ENCODE results near the gene TAP2.

TAP2 gene

GRCh38 chr6:32865724-32866443 lies 27.3 kb upstream of the TAP2 start:
- H3K36me3 ChIP-seq (replicated peaks), result no peaks in the 10 kb centered on the region
- no peak overlapping the region for H3K4me3 ChIP-seq
- DNase-seq (ENCODE audit: low spot score in 2 of 2), result no peak
- H3K4me1 ChIP-seq, result no peaks in the 10 kb centered on the region
- in situ Hi-C loops (cut with MboI; ENCODE audit: low sequenced_read_pairs), result no loop called here
- peaks cover 33% of the 10 kb centered on the region for H3K27me3 ChIP-seq (ENCODE audit: low read depth)
- H3K9me3 ChIP-seq, result no peaks in the 10 kb centered on the region

GRCh38 chr6:32862725-32863124 lies 24.2 kb upstream of the TAP2 start:
- Histone ChIP-seq H3K36me3 (replicated peaks) (no peaks in the 10 kb centered on the region), H3K4me3 (no peak overlapping the region), H3K4me1 (no peaks in the 10 kb centered on the region), H3K9me3 (no peaks in the 10 kb centered on the region), H3K27me3 (ENCODE audit: low read depth) (peaks cover 29% of the 10 kb centered on the region)
- in situ Hi-C loops (cut with MboI; ENCODE audit: low sequenced_read_pairs), result no loop called here
- no peak for DNase-seq (ENCODE audit: low spot score in 2 of 2)

- DNase-seq (ENCODE audit: low spot score in 2 of 2), result no peak
- in situ Hi-C loops (cut with MboI; ENCODE audit: low sequenced_read_pairs), result no loop called here
These were observed 22.1 kb upstream of the TAP2 start for GRCh38 chr6:32860674-32861073.

GRCh38 chr6:32858194-32858593 lies 19.7 kb upstream of the TAP2 start:
- H3K4me3 ChIP-seq, result no peak overlapping the region
- DNase-seq (ENCODE audit: low spot score in 2 of 2), result no peak
- no peaks in the 10 kb centered on the region for H3K4me1 ChIP-seq
- in situ Hi-C loops (cut with MboI; ENCODE audit: low sequenced_read_pairs), result no loop called here
- H3K27me3 ChIP-seq (ENCODE audit: low read depth), result no peaks in the 10 kb centered on the region; the same call in 1 of the 2 replicates
- H3K36me3 ChIP-seq (replicated peaks), result no peaks in the 10 kb centered on the region
- no peaks in the 10 kb centered on the region for H3K9me3 ChIP-seq

More at GRCh38 chr6:32860674-32861073, 22.1 kb upstream of the TAP2 start:
- no peaks in the 10 kb centered on the region for H3K36me3 ChIP-seq (replicated peaks)
- no peaks in the 10 kb centered on the region for H3K9me3 ChIP-seq
- no peak overlapping the region for H3K4me3 ChIP-seq
- H3K4me1 ChIP-seq, result no peaks in the 10 kb centered on the region
- peaks cover 13% of the 10 kb centered on the region for H3K27me3 ChIP-seq (ENCODE audit: low read depth)

- no peak for DNase-seq (ENCODE audit: low spot score in 2 of 2)
- Histone ChIP-seq H3K27me3 (ENCODE audit: low read depth) (no peaks in the 10 kb centered on the region), H3K4me3 (no peak overlapping the region), H3K4me1 (peaks cover 4% of the 10 kb centered on the region), H3K9me3 (no peaks in the 10 kb centered on the region), H3K36me3 (replicated peaks) (no peaks in the 10 kb centered on the region)
- in situ Hi-C loops (cut with MboI; ENCODE audit: low sequenced_read_pairs), result no loop called here
These were observed 18.8 kb upstream of the TAP2 start for GRCh38 chr6:32857156-32857891.

- no peaks in the 10 kb centered on the region for H3K27me3 ChIP-seq (ENCODE audit: low read depth)
- H3K4me1 ChIP-seq, result peaks cover 6% of the 10 kb centered on the region
- H3K36me3 ChIP-seq (replicated peaks), result no peaks in the 10 kb centered on the region; the same call in 1 of the 2 replicates
- no peak for DNase-seq (ENCODE audit: low spot score in 2 of 2)
- H3K4me3 ChIP-seq, result no peak overlapping the region
- H3K9me3 ChIP-seq, result no peaks in the 10 kb centered on the region
- in situ Hi-C loops (cut with MboI; ENCODE audit: low sequenced_read_pairs), result no loop called here
These were observed 17.1 kb upstream of the TAP2 start for GRCh38 chr6:32855467-32856174.

GRCh38 chr6:32854376-32855178 lies 16.0 kb upstream of the TAP2 start:
- no peaks in the 10 kb centered on the region for H3K27me3 ChIP-seq (ENCODE audit: low read depth)
- no peaks in the 10 kb centered on the region for H3K9me3 ChIP-seq
- H3K4me1 ChIP-seq, result peaks cover 6% of the 10 kb centered on the region
- H3K36me3 ChIP-seq (replicated peaks), result peaks cover 6% of the 10 kb centered on the region
- in situ Hi-C loops (cut with MboI; ENCODE audit: low sequenced_read_pairs), result no loop called here
- DNase-seq (ENCODE audit: low spot score in 2 of 2), result no peak
- H3K4me3 ChIP-seq, result peak overlapping the region; percentile 67

- H3K4me3 ChIP-seq, result peak within 1 kb of the TSS; percentile 67
- in situ Hi-C loops (cut with MboI; ENCODE audit: low sequenced_read_pairs), result no loop called here
- H3K27me3 ChIP-seq (ENCODE audit: low read depth), result no peaks in the 10 kb centered on the region
These were observed 15.2 kb upstream of the TAP2 start, which contains the start of the genes PSMB9 and TAP1 for GRCh38 chr6:32853541-32854375. TSS of gene PSMB9 (plus strand) at chr6:32854192. CDS start at chr6:32854230, 38 bp downstream. TSS of gene TAP1 (minus strand) at chr6:32853704. CDS start at chr6:32853636, 68 bp downstream.

GRCh38 chr6:32852844-32853540 lies 14.5 kb upstream of the TAP2 start:
- Histone ChIP-seq H3K9me3 (no peaks in the 10 kb centered on the region), H3K4me1 (peaks cover 6% of the 10 kb centered on the region), H3K4me3 (peak overlapping the region; percentile 67), H3K36me3 (replicated peaks) (peaks cover 6% of the 10 kb centered on the region), H3K27me3 (ENCODE audit: low read depth) (no peaks in the 10 kb centered on the region)
- in situ Hi-C loops (cut with MboI; ENCODE audit: low sequenced_read_pairs), result no loop called here
- DNase-seq (ENCODE audit: low spot score in 2 of 2), result peak in 1 of 2 experiments; percentile 32

More at GRCh38 chr6:32853541-32854375, 15.2 kb upstream of the TAP2 start, which contains the start of the genes PSMB9 and TAP1:
- DNase-seq (ENCODE audit: low spot score in 2 of 2), result peak; percentile 82 to 93
- peaks cover 6% of the 10 kb centered on the region for H3K4me1 ChIP-seq
- peaks cover 6% of the 10 kb centered on the region for H3K36me3 ChIP-seq (replicated peaks)
- H3K9me3 ChIP-seq, result no peaks in the 10 kb centered on the region

- peak overlapping the region; percentile 67 for H3K4me3 ChIP-seq
- no peaks in the 10 kb centered on the region for H3K9me3 ChIP-seq
- peak; percentile 11 to 35 for DNase-seq (ENCODE audit: low spot score in 2 of 2)
- H3K27me3 ChIP-seq (ENCODE audit: low read depth), result no peaks in the 10 kb centered on the region
- peaks cover 6% of the 10 kb centered on the region for H3K36me3 ChIP-seq (replicated peaks)
- peaks cover 6% of the 10 kb centered on the region for H3K4me1 ChIP-seq
- in situ Hi-C loops (cut with MboI; ENCODE audit: low sequenced_read_pairs), result no loop called here
These were observed 13.7 kb upstream of the TAP2 start for GRCh38 chr6:32852018-32852843.

- Histone ChIP-seq H3K36me3 (replicated peaks) (peaks cover 6% of the 10 kb centered on the region), H3K27me3 (ENCODE audit: low read depth) (no peaks in the 10 kb centered on the region), H3K4me1 (peaks cover 6% of the 10 kb centered on the region), H3K4me3 (no peak overlapping the region), H3K9me3 (no peaks in the 10 kb centered on the region)
- DNase-seq (ENCODE audit: low spot score in 2 of 2), result no peak
- in situ Hi-C loops (cut with MboI; ENCODE audit: low sequenced_read_pairs), result no loop called here
These were observed 12.5 kb upstream of the TAP2 start for GRCh38 chr6:32851025-32851424.

Data from HAP-1 (cell line).